GM18867 (cell line): ENCODE data around the gene LPCAT1.
"Not testable (repeated sequence)": the region's sequence is repeated elsewhere in the genome, so short reads cannot be mapped to it uniquely, and the experiment has no call there.

Experiments used
- ATAC-seq: cut with Tn5 transposase; IDR thresholded peaks from one replicate; pipeline ENCODE4 v1.9.1; 2021; ENCODE audit warnings: mild to moderate bottlenecking, moderate library complexity; ENCODE audit not compliant: unreplicated experiment

The LPCAT1 gene

GRCh38 chr5:1468629-1469527 lies 54.9 kb downstream of the LPCAT1 start:
- no peak for ATAC-seq

DNA sequence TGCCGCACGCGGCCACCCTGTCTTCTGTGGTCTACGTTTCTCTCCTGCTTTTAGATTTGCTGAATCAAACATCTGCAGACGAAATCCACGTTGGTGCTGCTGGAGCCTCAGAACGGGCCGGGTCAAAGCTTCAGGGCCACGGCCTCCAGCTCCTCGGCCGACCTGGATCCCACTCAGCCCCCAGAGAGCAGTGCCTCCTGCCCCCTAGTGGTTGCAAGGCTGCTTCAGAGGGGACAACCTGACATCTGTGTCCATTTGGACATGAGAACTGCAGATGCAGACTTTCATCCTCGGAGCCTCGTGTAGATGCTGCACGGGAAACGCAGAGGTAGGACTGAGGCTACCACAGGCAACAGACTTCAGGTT lies 55.5 kb downstream of the LPCAT1 start:
- ATAC-seq: no peak

DNA sequence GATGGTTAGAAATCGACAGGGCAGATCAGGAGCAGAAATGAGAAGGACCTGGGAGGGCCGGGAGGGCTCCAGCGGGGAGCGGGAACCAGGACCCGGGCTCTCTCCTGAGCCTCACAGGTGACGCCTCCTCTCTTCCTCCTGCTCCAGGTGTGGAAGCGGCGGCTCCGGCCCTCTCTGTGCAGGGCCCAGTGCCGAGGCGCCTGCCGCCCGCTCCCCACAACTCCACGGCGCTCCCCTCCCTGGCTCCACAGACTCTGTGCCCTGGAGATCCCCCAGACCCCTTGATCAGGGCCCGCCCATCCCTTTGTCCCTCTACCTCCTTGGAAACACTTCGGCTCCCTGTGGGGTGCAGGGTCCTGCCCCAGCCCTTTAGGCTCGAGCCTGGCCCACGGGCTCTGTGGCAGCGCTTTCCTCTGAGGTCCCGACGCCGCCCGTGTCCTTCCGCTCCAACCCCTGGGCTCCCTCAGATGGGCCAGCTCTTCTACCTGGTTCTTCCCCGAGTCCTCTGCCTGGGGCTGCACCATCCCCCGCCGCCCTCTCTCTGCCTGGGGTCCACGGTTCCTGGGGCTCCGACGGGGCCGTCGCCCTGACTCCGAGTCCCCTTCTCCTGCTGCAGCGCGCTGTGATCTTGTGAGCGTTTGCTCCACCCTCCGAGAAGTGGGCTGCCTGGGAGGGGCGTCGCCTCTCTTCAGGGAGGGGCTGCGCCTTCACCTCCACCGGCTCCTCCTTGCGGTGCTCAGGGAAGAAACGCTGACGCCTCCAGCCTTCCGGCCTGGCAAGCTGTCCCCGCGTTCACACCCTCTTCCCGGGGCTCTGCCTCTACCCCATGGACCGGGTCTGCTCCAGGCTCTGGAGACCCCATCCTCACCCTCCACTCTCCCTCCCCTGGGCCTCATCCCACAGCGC lies 56.2 kb downstream of the LPCAT1 start:
- ATAC-seq: no peak

- ATAC-seq: no peak
Measured at GRCh38 chr5:1466631-1467265, 57.0 kb downstream of the LPCAT1 start.

DNA sequence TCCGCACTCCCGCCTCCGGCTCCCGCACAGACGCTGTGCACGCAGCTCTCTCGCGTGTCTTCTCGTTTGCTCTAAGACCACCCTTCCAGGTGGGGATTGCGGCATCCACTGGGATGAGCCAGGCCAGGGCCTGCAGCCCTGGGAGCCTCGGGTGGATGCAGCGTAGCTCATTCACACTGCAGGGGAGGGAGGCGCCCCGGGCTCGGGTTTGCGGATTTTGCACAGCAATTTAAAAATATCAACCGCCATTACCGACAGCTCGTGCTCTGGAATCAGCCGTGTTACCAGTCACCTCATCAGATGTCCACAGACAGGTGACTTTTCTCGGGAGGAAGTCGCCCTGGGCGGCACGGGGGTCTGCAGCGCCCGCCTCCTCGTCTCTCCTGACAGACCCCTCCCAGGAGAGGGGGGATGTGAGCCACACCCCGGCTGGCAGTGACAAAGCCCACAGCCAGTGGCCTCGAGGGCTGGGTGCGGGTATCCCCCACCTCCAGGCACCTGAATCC lies 57.7 kb downstream of the LPCAT1 start:
- no peak for ATAC-seq

DNA sequence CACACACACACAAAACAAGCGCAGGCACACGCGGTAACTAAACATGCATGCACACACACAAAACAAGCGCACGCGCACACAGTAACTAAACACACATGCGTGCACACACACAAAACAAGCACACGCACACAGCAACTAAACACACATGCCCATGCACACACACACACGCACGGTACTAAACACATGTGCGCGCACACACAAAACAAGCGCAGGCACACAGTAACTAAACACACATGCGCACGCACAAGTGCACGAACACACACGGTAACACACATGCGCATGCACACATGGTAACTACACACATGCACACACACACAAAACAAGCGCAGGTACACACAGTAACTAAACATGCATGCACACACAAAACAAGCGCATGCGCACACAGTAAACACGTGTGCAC lies 58.6 kb downstream of the LPCAT1 start:
- ATAC-seq: no peak

- ATAC-seq: no peak
Measured at GRCh38 chr5:1464511-1464910, 59.2 kb downstream of the LPCAT1 start.

DNA sequence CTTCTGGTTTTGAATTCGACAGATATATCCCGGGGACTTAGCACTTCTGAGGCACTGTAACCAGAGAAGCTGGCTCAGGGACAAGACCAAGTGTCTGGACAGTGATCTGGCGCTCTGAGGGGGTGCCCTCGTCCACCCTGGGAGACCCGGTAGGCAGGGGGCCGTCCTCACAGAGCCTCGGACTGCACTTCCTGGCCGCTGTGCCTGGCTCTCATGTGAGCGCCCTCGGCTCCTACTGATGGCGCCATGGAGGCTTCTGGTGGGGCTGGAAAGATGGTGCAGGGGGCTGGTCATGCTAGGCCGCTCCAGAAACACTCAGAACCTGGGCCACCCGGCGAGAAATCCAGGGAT lies 59.7 kb downstream of the LPCAT1 start:
- no peak for ATAC-seq

DNA sequence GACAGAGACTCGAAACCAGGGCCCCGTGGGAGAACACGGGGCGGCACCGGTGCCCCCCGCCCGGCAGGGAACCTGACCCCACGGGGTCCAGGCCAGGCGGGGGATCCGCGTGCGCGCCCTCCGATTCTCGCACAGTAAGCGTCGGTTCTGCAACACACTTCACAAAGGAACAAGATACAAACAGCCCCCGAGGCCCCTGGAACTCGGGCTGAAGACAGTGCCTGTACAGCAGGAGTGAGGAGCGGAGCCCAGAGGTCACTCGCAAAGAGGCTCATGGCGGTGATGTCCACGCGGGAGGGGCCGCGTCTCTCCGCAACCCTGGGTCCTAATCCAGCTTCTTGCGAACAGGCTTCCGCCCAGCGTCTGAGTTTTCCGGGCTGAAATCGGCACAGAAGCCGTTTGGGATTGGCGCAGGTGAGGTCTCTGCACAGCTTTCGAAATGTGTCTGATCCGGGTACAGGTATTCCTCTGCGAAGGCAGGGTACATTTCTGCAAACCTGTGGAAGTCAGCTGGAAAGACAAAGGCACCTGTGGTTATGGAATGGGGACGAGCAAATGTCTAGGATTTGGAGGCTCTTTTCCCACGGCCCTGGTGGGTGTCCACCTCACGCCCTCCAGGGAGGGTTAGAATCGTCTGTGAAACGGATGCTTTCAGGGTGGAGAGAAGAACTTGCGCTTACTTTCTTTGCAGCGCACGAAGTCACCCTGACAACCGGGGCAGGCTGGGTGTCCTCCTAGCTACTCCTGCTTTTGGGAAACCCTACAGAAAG lies 60.2 kb downstream of the LPCAT1 start:
- no peak for ATAC-seq

DNA sequence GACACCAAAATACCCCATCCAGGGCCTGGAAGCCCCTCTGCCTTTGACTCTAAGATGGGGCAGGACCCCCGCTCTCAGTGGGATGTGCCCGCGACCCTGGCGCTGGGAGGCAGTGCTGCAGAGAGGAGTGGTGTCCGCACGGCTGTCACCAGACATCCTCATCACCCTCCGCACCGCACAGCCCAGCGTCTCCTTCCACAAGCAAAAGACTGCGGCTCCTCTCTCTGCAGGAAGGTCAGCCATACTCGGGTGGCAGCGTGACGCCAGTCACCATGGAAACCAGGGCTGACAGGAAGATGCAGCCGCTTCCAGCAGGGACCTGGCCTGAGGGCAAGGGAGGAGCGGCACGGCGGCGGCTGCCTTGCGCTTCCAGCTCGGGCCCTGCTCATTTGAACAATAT lies 61.4 kb downstream of the LPCAT1 start:
- ATAC-seq: no peak

DNA sequence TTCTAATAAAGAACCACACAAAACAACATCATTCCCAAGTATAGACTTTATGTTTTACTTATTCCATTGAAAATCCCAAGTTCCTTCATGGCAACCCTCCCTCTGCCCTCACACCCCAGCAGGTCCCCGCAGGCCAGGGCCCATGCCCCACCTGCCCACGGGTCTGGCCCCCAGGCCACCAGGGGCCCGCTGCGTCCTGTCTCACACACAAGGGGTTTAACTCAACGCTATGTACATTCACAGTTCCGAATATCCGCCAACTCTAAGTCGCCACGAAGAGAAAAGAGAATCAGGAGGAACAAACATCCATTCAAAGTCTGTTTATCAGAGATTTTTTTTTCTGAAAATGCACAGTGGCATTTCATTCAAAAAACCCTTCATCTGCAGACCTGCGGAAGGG lies 62.4 kb downstream of the LPCAT1 start:
- no peak for ATAC-seq

- ATAC-seq: no peak
Measured at GRCh38 chr5:1460054-1460682, 63.6 kb downstream of the LPCAT1 start.

- not testable (repeated sequence) for ATAC-seq
Measured at GRCh38 chr5:1459435-1459834, 64.3 kb downstream of the LPCAT1 start.

DNA sequence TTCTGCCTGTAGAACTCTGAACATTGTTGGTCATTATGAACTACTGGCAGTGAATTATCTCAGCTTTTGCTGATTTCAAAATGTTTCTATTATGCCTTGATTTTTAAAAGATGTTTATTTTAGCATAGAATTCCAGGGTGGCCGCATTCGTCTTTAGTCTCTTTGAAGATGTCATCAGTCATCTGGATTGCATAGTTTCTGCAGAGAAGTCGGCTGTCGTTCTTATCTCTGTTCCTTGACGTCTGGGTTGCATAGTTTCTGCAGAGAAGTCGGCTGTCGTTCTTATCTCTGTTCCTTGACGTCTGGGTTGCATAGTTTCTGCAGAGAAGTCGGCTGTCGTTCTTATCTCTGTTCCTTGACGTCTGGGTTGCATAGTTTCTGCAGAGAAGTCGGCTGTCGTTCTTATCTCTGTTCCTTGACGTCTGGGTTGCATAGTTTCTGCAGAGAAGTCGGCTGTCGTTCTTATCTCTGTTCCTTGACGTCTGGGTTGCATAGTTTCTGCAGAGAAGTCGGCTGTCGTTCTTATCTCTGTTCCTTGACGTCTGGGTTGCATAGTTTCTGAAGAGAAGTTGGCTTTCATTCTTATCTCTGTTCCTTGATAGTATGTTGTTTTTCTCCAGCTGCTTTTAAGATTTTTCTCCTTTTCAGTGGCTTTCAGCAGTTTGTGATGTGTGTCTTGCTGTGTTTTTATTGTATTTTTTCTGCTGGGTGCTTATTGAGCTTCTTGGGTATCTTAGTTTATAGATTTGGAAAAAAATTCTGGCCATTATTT lies 67.5 kb downstream of the LPCAT1 start:
- not testable (repeated sequence) for ATAC-seq

DNA sequence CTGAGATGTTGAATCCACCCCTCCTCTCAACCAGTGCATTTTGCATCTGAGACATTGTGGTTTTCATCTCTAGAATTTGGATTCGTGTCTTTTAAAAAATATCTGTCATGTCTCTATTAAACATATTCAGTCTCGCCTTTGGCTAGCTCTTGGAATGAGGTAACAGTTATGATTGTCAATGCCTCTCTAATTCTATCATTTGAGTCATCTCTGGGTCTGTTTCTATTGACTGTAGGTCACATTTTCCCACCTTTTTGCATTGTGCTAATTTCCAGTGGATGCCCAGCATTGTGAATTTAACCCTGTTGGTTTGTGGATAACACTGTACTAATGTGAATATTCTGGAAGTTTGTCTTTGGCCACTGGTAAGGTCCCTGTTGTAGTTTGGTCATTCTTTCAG lies 70.1 kb downstream of the LPCAT1 start:
- no peak for ATAC-seq

- ATAC-seq: no peak
Measured at GRCh38 chr5:1449081-1449630, 74.6 kb downstream of the LPCAT1 start.

- no peak for ATAC-seq
Measured at GRCh38 chr5:1448511-1449011, 75.2 kb downstream of the LPCAT1 start.

DNA sequence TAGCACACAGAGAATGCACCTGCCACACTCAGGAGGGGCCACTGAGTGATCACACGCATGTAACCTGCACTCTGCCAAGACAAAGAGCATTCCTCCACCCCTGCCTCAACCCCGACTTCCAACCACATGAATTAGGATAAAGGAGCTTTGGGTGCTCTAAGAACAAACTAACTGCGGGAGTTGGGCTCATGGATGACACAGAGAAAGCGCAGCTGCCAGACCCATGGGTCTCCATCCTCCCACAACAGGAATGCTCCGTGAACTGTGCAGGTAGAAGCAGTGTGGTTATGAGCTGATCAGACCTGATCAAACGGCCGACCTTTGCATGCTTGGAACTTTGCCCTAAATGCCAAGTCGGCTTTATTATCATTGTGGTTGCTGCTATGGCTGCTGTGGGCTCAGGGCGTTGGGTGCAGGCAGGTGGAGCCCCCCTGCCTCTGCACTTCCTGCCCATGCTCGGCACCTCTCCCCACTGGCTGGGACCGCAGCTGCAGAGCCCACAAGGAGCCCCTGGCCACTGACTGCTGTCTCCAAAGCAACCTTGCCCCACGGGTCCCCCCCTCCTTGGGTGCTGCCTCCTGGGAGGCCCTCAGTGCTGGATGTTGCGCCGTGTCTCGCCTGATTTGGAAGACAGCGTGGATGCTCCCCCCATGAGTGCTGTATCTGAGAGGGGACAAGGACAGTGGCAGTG lies 75.9 kb downstream of the LPCAT1 start:
- ATAC-seq: no peak
